Right atrium auricular region (tissue), 2 donors: ENCODE results near the gene COQ4. TPM values are rescaled to one million over a fixed set of nuclear protein-coding genes. Genes with fewer than 3 reads are reported as not detected.

ENCODE experiments used
- DNase-seq: peaks from one replicate; pipeline ENCODE4 v3.0.0-alpha.2; 2019; ENCODE audit warnings: low spot score
- H3K27ac ChIP-seq, 2 donors: fragments of 200-600 bp; sonication (generic); 1 replicate in 1 of 2; 2 replicates in 1 of 2; pipeline ENCODE4 v1.5.1; 2016 to 2019
- H3K27me3 ChIP-seq, 2 donors: fragments of 200-600 bp; sonication (generic); one replicate each; pipeline versions ENCODE4 v1.5.1 to v1.6.0; 2017 to 2019
- H3K36me3 ChIP-seq: fragments of 200-600 bp; sonication (generic); one replicate; pipeline ENCODE4 v1.5.1; 2016
- H3K4me1 ChIP-seq, 2 donors: fragments of 200-600 bp; sonication (generic); one replicate each; pipeline versions ENCODE4 v1.5.1 to v1.6.0; 2017 to 2019
- H3K4me3 ChIP-seq, 2 donors: fragments of 200-600 bp; sonication (generic); 1 replicate in 1 of 2; 2 replicates in 1 of 2; pipeline ENCODE4 v1.5.1; 2017 to 2019; ENCODE audit warnings: mild to moderate bottlenecking in 1 of 2, moderate library complexity in 1 of 2
- H3K9me3 ChIP-seq, 2 donors: fragments of 200-600 bp; sonication (generic); one replicate each; pipeline ENCODE4 v1.5.1; 2019
- total RNA-seq, 2 donors: library from RNA; depleted of rRNA; stranded (reverse); fragments of >200 nt; gene quantifications; one replicate each; pipeline ENCODE4 v1.1.0, GENCODE V29; 2016
- TF ChIP-seq, protein P1 (sequence below), 2 donors: fragments of 200-600 bp; sonication (generic); IDR thresholded peaks; one replicate each; pipeline ENCODE4 v1.5.1; 2019; ENCODE audit warnings: antibody characterized with exemption in 2 of 2

Gene COQ4
- total RNA-seq, 2 donors from 2014 or later, result 31.4 to 33.6 TPM

DNA sequence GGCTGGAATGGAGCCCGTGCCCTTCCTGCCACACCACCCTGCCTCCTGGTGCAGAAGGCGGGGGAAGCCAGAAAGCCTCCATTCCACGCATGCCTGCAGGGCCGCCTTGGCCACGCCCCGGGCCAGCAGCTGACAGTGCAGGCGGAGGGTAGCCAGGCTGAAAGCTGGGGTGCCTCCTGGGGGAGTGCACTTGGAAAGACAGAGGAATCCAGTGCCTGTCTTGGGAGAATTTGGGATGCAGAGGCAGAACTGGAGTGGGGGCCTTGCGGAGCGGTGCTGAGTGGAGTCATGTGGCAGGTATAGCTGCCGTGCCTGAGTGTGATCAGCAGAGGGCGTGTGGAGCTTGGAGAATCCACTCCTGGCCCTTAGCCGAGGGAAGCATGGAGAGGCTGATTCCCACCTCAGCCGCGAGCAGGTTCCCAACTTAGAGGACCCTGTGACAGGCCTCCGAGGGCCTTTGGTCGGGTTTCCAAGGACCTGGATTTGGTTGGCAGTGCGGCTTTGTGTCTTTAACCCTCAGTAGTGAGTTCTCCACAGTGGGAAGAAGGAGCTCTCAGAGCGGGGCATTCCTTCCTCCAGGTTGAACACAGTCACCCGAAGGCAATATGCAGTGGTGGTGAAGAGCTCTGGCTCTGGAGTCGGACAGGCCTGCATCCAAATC is 39.5 kb downstream of the COQ4 start:
- Histone ChIP-seq H3K9me3 (no peaks in the 10 kb centered on the region), H3K27ac (peak overlapping the region; percentile 20 to 55), H3K36me3 (no peaks in the 10 kb centered on the region), H3K4me3 (peak overlapping the region; percentile 30 to 48), H3K27me3 (no peaks in the 10 kb centered on the region), H3K4me1 (peaks cover 0 to 27% of the 10 kb centered on the region in 2 donors)
- DNase-seq, result peak; percentile 87
- TF ChIP-seq, protein P1, sequence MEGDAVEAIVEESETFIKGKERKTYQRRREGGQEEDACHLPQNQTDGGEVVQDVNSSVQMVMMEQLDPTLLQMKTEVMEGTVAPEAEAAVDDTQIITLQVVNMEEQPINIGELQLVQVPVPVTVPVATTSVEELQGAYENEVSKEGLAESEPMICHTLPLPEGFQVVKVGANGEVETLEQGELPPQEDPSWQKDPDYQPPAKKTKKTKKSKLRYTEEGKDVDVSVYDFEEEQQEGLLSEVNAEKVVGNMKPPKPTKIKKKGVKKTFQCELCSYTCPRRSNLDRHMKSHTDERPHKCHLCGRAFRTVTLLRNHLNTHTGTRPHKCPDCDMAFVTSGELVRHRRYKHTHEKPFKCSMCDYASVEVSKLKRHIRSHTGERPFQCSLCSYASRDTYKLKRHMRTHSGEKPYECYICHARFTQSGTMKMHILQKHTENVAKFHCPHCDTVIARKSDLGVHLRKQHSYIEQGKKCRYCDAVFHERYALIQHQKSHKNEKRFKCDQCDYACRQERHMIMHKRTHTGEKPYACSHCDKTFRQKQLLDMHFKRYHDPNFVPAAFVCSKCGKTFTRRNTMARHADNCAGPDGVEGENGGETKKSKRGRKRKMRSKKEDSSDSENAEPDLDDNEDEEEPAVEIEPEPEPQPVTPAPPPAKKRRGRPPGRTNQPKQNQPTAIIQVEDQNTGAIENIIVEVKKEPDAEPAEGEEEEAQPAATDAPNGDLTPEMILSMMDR (IDR thresholded peaks at IDR 0.05), result peak; percentile 79 to 91

DNA sequence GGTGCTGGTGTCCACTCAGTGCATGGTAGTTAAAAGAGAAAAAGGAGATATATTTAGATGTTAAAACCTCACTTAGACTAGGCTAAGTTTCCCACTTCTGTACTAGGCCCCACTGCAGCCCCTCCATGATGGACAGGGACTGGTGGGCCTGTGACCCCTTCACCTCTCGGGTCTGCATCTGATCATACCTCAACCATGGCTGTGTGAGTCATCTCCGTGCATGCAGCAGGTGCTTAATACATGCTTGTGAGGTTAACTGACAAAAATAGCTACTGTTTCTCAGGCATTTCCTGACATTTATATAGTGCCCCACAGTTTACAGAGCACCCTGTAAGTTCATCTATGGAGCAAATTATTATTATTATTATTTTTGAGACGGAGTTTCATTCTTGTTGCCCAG is 40.1 kb downstream of the COQ4 start:
- DNase-seq, result no peak
- TF ChIP-seq, protein P1 (IDR thresholded peaks at IDR 0.05), result no peak
- no peak overlapping the region for H3K27ac ChIP-seq

DNA sequence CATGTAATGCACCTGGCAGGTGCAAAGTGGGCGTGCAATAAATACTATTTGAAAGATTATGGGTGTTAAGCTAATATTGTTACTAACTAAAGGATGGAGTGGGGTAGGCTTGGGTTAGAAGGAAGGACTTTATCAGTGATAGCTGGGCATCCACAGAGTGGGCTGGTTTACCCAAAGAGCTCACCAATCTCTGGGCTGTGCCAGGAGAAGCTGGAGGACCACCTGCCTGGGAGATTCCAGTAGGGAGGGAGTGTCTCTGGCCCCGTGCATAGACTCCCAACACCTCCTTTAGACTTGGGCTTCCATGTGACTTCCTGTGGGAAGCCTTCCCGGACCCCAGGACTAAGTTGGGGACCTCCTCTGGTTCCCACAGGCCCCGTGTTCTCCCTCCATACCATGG is 42.9 kb downstream of the COQ4 start:
- Histone ChIP-seq H3K27me3 (no peaks in the 10 kb centered on the region), H3K9me3 (no peaks in the 10 kb centered on the region), H3K27ac (peak overlapping the region in 1 of 2 donors; percentile 58), H3K4me1 (peaks cover 0 to 33% of the 10 kb centered on the region in 2 donors), H3K4me3 (no peak overlapping the region), H3K36me3 (no peaks in the 10 kb centered on the region)
- no peak for DNase-seq
- TF ChIP-seq, protein P1 (IDR thresholded peaks at IDR 0.05), result no peak

More for the DNA sequence above, 40.1 kb downstream of the COQ4 start:
- no peaks in the 10 kb centered on the region for H3K9me3 ChIP-seq
- peaks cover 0 to 27% of the 10 kb centered on the region in 2 donors for H3K4me1 ChIP-seq
- no peaks in the 10 kb centered on the region for H3K36me3 ChIP-seq
- H3K4me3 ChIP-seq, result no peak overlapping the region
- H3K27me3 ChIP-seq, result no peaks in the 10 kb centered on the region

DNA sequence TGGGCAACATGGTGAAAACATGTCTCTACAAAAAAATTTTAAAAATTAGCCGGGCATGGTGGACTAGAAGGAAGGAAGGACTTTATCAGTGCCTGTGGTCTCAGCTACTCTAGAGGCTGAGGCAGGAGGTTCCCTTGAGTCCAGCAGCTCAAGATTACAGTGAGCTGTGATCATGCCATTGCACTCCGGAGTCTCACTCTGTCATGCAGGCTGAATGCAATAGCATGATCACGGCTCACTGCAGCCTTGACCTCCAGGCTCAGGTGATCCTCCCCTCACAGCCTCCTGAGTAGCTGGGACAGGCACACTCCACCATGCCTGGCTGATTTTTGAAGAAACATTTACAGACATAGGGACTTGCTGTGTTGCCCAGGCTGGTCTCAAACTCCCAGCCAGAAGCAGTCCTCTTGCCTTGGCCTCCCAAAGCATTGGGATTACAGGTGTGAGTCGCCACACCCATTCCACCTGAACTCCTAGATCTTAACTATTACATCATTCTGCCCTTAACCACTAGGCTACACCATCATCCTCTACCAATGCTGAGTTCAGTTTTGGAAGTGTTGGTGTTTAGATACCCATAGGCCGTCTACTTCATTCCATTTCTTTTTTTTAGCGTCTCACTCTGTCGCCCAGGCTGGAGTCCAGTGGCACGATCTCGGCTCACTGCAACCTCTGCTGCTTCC is 46.5 kb downstream of the COQ4 start:
- TF ChIP-seq, protein P1 (IDR thresholded peaks at IDR 0.05), result no peak
- no peak overlapping the region for H3K4me3 ChIP-seq
- no peaks in the 10 kb centered on the region for H3K9me3 ChIP-seq
- no peaks in the 10 kb centered on the region for H3K36me3 ChIP-seq
- no peak overlapping the region for H3K27ac ChIP-seq
- H3K4me1 ChIP-seq, result peaks cover 0 to 32% of the 10 kb centered on the region in 2 donors
- DNase-seq, result no peak
- no peaks in the 10 kb centered on the region for H3K27me3 ChIP-seq

DNA sequence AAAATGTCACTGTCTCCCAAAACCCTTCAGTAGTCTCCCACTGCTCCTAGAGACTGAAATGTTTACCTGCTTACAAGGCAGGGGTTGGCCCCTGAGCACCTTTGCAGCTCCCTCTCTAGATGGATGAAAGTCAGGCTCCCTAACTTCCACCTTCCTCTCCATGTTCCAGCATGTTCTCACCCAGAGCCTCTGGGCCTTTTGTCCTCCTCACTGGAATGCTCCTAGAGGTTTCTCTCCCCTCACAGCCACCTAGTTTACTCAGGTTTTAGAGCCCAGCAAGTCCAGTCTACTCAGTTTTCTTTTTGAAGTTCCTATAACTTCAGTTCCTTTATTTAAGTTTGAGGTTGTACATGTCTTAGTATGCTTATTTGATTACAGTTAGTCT is 47.7 kb downstream of the COQ4 start:
- no peak for DNase-seq
- Histone ChIP-seq H3K9me3 (no peaks in the 10 kb centered on the region), H3K4me1 (peaks cover 0 to 21% of the 10 kb centered on the region in 2 donors), H3K27ac (peak overlapping the region; percentile 90 to 91), H3K36me3 (peaks cover 4% of the 10 kb centered on the region), H3K27me3 (no peaks in the 10 kb centered on the region), H3K4me3 (peak overlapping the region; percentile 86 to 87)
- TF ChIP-seq, protein P1 (IDR thresholded peaks at IDR 0.05), result no peak
